NCI-H226 (cell line): ENCODE measurements around the gene SPATA16.
"Not testable (repeated sequence)": the region's sequence is repeated elsewhere in the genome, so short reads cannot be mapped to it uniquely, and the experiment has no call there.

Experiments
- DNase-seq: peaks from one replicate; pipeline ENCODE4 v3.0.0-alpha.2; 2015

SPATA16 gene

DNA sequence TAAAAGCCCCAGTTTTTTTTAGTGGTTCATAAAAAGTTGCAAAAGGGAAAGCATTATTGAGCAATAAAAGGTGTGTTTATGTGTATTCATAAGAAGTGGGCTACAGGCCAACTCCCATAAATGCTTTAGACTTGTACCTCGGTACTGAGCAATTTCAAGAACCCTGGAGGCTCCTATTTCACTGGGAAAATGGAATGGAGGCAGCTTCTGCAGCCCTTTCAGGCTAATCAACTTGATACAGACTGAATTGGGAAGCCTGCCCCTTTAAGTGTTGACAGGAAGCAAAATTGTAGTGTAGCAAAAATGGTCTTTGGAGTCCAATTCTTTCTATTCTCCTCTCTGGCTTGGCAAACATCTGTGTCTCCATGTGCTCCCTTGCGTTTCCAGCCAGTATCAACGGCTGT, 271.7 kb downstream of the SPATA16 start:
- DNase-seq: peak; percentile 45

DNA sequence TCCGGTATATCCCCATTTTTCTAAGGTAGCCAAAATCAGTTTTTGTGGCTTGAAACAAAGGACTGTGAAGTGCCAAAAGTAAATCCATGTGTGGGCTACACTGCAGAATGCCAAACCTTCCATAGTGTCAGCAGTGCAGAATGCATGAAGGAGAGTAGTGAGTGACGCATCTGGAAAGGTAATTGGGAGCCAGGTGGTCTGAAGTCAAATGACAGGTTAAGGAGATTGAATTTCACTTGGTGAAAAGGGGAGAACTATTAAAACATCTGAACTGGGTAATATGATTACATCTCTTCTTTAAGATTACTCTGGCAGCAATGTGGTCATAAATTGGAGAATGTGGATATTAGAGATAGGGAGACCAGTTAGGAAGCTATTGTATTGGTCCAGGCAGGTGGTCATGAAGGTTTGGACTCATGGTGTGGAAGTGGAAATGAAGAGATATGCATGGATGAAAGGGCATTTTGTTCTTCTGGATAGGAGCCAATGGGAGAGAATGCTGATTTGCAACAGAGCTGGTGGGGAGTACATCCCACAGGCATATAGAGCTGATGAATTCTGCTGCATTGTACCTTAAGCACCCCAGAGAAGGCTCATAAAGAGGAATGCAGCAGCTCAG, 272.3 kb downstream of the SPATA16 start:
- DNase-seq: peak; percentile 11

DNA sequence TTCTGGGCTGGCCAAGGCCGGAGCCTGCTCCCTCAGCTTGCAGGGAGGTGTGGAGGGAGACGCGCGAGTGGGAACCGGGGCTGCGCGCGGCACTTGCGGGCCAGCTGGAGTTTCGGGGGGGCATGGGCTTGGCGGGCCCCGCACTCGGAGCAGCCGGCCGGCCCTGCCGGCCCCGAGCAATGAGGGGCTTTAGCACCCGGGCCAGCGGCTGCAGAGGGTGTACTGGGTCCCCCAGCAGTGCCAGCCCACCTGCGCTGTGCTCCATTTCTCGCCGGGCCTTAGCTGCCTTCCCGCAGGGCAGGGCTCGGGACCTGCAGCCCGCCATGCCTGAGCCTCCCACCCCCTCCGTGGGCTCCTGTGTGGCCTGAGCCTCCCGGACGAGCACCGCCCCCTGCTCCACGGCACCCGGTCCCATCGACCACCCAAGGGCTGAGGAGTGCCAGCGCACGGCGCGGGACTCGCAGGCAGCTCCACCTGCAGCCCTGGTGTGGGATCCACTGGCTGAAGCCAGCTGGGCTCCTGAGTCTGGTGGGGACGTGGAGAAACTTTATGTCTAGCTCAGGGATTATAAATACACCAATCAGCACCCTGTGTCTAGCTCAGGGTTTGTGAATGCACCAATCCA, 274.2 kb downstream of the SPATA16 start:
- DNase-seq: not testable (repeated sequence)

DNA sequence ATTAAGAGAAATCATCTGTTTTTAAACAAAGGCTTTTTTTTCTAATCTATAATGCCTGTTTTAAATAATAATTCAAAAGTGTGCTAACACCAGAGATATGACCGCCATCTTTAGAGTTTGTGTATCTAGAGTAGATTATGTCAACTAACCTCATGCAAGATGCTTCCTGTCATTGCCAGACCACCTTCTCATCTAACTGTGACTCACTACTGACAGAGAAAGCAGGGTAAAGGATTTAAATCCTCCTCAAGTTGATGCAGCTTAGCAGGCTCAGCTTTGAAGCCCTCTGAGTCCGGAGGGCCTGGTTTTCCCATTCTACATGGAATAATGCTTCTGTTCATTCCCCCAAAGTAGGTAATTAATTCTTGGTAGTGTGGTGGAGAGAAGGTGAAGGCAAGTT, 282.0 kb downstream of the SPATA16 start:
- peak; percentile 26 for DNase-seq

DNA sequence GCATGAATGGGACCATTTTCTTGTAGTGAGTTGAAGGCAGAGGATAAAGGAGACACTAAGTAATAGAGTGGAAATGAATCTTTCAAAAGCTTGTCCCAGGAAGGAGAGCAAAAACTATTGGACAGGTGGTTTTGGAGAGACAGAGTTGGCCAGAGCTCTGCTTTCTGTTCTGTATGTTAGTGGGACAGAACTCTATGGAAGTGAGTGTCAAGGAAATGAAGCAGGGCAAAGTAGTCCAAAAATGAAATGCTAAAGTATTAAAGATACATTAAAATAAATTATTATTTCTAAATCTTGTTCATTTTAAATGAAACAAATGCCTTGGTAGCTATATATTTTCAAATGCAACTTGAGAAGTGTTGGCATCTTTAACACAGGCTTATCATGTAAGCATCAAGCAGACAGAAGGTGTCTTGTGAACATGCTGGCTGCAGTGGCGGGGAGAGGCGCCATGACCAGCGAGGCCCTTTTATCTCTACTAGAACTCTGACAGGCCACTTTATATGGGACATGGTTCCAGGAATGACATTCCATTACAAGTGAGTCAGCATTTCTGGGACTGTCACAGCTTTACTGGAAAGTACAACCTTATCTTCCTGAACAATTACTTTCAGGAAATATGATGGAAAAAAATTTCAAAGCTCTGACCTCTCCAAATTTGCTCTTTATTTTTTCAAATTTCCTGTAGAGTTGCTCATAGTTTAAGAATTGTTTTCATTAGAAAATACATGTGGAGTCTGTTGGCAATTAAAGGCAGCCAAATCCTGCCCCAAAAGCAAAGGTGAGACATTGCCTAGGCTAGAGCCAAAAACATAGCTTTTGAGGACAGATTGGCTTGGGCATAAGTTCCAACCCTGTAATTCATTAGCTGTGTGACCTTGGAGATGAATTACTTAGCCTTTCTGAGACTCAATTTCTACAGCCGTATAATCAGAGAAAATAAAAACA, 284.0 kb downstream of the SPATA16 start:
- DNase-seq: no peak

DNA sequence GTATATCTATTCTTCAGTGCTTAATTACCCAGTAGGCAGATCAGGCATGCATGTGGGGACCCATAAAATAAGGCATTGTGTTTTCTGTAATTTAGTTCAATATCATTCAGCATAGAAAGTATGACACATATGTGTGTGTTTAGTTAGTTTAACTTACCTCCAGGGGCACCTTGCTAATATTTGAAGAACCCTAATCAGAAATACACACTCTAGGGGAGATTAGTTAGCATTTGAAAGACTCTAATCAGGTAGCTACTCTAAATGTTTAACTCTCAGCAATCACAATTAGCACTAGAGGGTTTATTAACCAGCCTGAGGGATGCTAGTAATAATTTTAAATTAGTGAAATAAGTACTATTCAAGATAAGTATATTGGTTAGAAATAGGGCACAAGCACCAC, 286.0 kb downstream of the SPATA16 start:
- no peak for DNase-seq

DNA sequence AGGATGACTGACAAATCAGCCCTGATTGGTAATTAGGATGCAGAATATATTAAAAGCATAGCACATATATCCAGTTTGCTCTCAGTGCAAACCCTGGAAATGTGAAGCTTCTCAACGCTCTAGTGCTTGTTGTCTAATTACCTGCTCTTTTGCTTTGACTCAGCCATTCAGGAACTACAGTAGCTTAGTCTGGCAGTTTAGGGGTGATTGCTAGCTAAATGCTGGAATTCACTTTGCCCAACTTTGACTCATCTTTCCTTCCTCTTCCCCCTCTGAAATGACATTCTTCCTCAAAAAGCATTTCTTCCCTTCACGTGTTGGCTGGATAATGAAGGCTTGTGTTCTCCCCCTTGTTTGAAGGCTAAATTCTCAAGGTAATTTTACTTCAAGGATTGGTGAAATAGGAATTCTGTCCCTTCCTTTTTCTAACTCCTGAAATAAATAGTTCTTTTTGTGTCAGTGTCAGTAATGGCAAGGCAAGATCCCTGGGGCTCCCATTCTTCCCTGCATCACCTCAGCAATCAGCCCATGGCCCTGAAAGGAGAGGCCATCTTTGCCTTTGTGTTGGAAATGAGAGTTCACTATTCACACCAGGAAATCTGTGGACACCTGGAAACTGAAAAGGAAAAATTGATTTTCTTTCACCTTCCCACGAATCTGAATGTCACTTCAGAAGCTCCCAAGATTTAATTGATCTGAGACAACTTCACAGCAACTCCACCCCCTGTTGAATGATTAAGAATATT, 286.9 kb downstream of the SPATA16 start:
- DNase-seq: peak; percentile 5

DNA sequence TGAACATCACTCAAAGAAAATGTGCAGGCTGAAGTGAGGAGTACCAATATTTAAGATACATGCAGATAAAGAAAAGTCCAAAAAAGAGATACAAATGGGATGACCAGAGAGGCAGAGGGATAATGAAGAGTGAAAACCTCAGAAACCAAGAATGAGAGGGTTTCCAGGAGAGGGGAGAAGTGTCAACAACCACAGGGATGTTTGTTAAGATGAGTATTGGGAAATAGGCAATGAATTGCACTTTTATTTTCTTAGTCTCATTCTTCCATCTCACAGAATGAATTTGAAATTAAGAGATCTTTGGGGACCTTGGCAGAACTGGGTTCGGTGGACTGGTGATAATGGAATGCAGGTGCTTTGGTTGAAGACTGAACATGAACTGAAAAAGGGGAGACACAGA, 288.0 kb downstream of the SPATA16 start:
- DNase-seq: no peak

DNA sequence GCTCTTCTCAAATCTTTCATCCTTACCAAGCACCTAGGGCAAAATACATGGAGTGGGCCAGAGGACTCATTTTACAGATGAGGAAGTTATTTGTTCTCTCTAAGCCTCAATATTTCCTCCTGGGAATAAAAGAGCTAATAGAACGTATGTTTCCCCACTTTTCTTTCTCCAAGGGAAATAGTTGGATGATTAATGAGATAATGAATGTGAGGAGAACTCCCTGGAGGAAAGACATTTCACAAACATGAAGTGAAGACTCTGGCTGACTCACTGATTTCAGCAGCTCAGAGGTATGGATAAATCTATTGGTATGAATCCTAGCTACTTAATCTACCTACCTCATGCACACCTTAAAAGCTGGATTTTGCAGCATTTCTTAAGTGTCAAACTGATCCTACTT, 292.1 kb downstream of the SPATA16 start:
- peak; percentile 90 for DNase-seq

DNA sequence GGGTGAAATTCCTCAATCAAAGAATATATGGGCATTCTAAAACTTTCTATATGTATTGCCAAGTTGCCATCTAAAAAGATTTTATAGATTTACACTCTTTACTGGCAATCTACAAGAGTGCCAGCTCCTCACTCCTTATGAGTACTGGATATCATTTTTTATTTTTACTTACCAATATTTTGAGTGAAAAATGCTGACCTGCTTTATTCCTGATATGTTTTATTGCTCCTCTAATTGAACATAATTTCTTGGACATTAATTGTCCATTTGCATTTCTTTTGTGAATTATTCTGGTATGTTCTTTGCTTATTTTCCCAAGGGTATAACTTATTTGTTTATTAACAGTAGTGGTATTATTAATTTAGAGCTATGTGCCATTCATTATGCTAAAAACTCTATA, 293.7 kb downstream of the SPATA16 start:
- no peak for DNase-seq

DNA sequence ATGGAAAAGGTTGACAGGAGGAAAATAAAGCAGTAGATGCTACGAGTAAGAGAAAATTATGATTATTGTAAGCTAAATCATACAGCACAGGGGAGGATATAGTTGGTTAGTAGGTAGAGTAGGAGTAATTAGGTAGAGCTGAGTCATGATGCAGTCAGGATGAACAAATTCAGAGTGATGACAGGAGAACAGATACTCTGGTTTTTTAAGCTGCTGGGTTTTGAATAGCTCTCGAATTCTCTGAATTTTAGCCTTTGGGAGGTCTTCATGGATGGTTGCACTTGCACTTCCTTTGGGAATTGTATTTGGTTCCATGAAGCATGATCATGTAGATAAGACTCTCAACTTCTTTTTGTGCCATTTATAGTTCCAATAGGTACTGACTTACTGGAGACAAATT, 294.3 kb downstream of the SPATA16 start:
- DNase-seq: peak; percentile 83

DNA sequence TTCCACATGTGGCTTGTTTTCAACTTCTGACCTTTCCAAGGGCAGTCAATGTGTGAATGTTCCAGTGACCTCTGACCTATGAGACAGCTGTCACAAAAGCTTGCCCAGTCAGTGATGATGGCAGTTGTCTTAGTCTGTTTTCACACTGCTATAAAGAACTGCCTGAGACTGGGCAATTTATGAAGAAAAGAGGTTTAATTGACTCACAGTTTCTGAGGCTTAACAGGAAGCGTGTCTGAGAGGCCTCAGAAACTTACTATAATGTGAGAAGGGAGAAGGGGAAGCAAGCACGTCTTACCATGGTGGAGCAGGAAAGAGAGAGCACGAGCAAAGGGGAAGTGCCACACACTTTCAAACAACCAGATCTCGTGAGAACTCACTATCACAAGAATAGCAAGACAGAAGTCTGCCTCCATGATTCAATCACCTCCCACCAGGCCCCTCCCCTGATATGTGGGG, 294.9 kb downstream of the SPATA16 start:
- peak; percentile 46 for DNase-seq

DNA sequence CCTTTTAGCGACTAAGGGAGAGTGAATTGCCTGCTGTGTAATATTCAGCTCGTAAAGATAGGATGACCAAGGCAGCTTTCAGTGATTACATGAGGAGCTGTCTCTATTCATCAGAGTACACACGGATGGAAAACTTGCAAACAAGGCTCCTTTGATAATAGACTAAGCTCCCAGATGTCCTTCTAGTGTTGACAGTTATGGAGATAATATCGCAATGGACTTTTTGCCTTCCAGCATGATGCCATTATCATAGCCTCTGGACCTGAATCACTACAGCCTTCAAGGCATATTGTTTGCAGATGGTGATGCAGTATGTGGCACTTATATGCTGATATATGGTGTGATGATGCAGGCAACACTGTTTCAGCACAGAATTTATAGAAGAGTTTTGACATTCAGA, 296.6 kb downstream of the SPATA16 start:
- DNase-seq: no peak

DNA sequence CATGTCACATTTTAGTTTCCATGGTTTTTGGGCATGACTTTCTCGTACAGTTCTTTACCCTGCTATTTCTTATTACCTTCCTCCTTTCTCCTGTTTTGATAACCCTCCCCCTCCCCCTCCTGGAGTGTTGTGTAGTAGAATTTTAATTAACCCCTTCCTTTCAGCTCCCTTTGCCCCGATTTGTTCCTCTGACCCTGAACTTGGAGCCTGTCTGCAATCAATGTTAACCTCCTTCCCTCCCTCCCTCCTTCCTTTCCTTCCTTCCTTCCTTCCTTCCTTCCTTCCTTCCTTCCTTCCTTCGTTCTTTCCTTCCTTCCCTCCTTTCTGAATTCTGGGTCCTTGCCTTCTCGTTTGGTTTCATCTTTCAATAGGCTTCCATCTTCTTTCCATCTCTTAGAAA, 300.1 kb downstream of the SPATA16 start:
- DNase-seq: no peak

DNA sequence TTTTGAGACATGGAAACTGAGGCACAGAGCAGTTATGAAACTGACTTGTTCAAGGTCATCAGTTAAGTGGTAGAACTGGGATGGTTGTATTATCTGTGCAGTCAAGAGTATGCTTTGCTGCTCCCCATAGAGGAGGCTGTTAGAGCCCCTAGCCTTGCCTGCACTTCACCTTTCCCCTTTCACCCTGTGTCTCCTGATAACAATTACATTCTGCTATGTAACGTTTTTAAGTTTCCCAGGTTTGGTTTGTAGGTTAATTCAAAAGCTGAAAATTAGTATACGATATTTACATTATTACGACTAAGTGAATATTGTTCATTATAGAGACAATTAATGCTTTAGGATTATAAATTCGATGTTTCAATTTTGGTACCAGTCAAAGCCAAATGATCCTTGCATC, 300.6 kb downstream of the SPATA16 start:
- no peak for DNase-seq

DNA sequence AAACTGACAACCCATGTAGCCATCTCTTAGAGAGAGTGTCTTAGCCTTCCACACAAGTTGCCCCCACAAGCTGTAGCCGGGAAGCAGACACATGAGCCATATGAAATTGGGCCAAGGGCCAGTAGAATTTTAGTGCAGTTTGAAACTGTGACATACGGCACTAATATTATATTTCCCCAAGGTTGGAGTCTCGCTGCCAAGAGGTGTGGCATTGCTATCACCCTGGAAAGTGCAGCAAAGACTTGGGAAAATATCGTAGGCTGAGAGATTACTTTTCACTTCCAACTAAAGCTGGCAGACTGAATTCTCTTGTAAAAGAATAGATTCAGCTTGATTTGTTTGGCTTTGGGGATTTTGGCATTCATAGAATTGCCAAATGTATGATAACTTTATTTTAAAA, 301.4 kb downstream of the SPATA16 start:
- DNase-seq: no peak
